ENCODE results near the gene COQ5.

The COQ5 gene

GRCh38 chr12:120528861-120529525 lies at the start of gene COQ5:
Gene COQ5, minus strand, starts transcription at chr12:120529158. Its CDS starts 17 bp downstream, at chr12:120529141.
- Mint-ChIP-seq H3K36me3 (peaks cover 2% of the 10 kb centered on the region), H3K4me1 (ENCODE audit: low read depth) (peaks cover 28% of the 10 kb centered on the region), H3K27me3 (no peaks in the 10 kb centered on the region), H3K4me3 (peak within 1 kb of the TSS; percentile 100), H3K27ac (peak within 1 kb of the TSS; percentile 99), H3K9me3 (ENCODE audit: low read depth) (no peaks in the 10 kb centered on the region)

- no peak overlapping the region for H3K4me3 Mint-ChIP-seq
- H3K27ac Mint-ChIP-seq = peak overlapping the region; percentile 78
- H3K27me3 Mint-ChIP-seq = no peaks in the 10 kb centered on the region
- peaks cover 4% of the 10 kb centered on the region for H3K36me3 Mint-ChIP-seq
- no peaks in the 10 kb centered on the region for H3K9me3 Mint-ChIP-seq (ENCODE audit: low read depth)
- H3K4me1 Mint-ChIP-seq (ENCODE audit: low read depth) = no peaks in the 10 kb centered on the region
Measured at GRCh38 chr12:120574106-120574505, 45.1 kb upstream of the COQ5 start.

- no peaks in the 10 kb centered on the region for H3K4me1 Mint-ChIP-seq (ENCODE audit: low read depth)
- no peak overlapping the region for H3K4me3 Mint-ChIP-seq
- H3K36me3 Mint-ChIP-seq = peaks cover 4% of the 10 kb centered on the region
- no peaks in the 10 kb centered on the region for H3K9me3 Mint-ChIP-seq (ENCODE audit: low read depth)
- peak overlapping the region; percentile 78 for H3K27ac Mint-ChIP-seq
- no peaks in the 10 kb centered on the region for H3K27me3 Mint-ChIP-seq
Measured at GRCh38 chr12:120573560-120573959, 44.6 kb upstream of the COQ5 start.

GRCh38 chr12:120571299-120571698 lies 42.3 kb upstream of the COQ5 start:
- H3K27me3 Mint-ChIP-seq = no peaks in the 10 kb centered on the region
- no peaks in the 10 kb centered on the region for H3K9me3 Mint-ChIP-seq (ENCODE audit: low read depth)
- no peaks in the 10 kb centered on the region for H3K4me1 Mint-ChIP-seq (ENCODE audit: low read depth)
- H3K4me3 Mint-ChIP-seq = no peak overlapping the region
- no peak overlapping the region for H3K27ac Mint-ChIP-seq
- H3K36me3 Mint-ChIP-seq = peaks cover 4% of the 10 kb centered on the region

- no peaks in the 10 kb centered on the region for H3K9me3 Mint-ChIP-seq (ENCODE audit: low read depth)
- H3K27me3 Mint-ChIP-seq = no peaks in the 10 kb centered on the region
- no peaks in the 10 kb centered on the region for H3K4me1 Mint-ChIP-seq (ENCODE audit: low read depth)
- no peak overlapping the region for H3K4me3 Mint-ChIP-seq
- peaks cover 2% of the 10 kb centered on the region for H3K36me3 Mint-ChIP-seq
- peak overlapping the region; percentile 43 for H3K27ac Mint-ChIP-seq
Measured at GRCh38 chr12:120563495-120563894, 34.5 kb upstream of the COQ5 start.

- H3K4me1 Mint-ChIP-seq (ENCODE audit: low read depth) = no peaks in the 10 kb centered on the region
- H3K27ac Mint-ChIP-seq = peak overlapping the region; percentile 43
- no peaks in the 10 kb centered on the region for H3K27me3 Mint-ChIP-seq
- H3K4me3 Mint-ChIP-seq = no peak overlapping the region
- peaks cover 2% of the 10 kb centered on the region for H3K36me3 Mint-ChIP-seq
- H3K9me3 Mint-ChIP-seq (ENCODE audit: low read depth) = no peaks in the 10 kb centered on the region
Measured at GRCh38 chr12:120562906-120563305, 33.9 kb upstream of the COQ5 start.

GRCh38 chr12:120557589-120557988 lies 28.6 kb upstream of the COQ5 start:
- H3K27ac Mint-ChIP-seq = peak overlapping the region; percentile 28
- peaks cover 6% of the 10 kb centered on the region for H3K36me3 Mint-ChIP-seq
- no peaks in the 10 kb centered on the region for H3K27me3 Mint-ChIP-seq

GRCh38 chr12:120554678-120555077 lies 25.7 kb upstream of the COQ5 start:
- Mint-ChIP-seq H3K4me1 (ENCODE audit: low read depth) (peaks cover 11% of the 10 kb centered on the region), H3K27me3 (no peaks in the 10 kb centered on the region), H3K4me3 (no peak overlapping the region), H3K36me3 (peaks cover 7% of the 10 kb centered on the region), H3K9me3 (ENCODE audit: low read depth) (no peaks in the 10 kb centered on the region), H3K27ac (no peak overlapping the region)

More at GRCh38 chr12:120557589-120557988, 28.6 kb upstream of the COQ5 start:
- Mint-ChIP-seq H3K4me1 (ENCODE audit: low read depth) (peaks cover 4% of the 10 kb centered on the region), H3K4me3 (no peak overlapping the region), H3K9me3 (ENCODE audit: low read depth) (no peaks in the 10 kb centered on the region)

- Mint-ChIP-seq H3K27ac (no peak overlapping the region), H3K9me3 (ENCODE audit: low read depth) (no peaks in the 10 kb centered on the region), H3K4me1 (ENCODE audit: low read depth) (peaks cover 26% of the 10 kb centered on the region), H3K4me3 (no peak overlapping the region), H3K27me3 (no peaks in the 10 kb centered on the region), H3K36me3 (peaks cover 2% of the 10 kb centered on the region)
Measured at GRCh38 chr12:120546050-120546386, 17.1 kb upstream of the COQ5 start.

GRCh38 chr12:120544691-120545090 lies 15.7 kb upstream of the COQ5 start:
- H3K4me1 Mint-ChIP-seq (ENCODE audit: low read depth) = peaks cover 36% of the 10 kb centered on the region
- no peaks in the 10 kb centered on the region for H3K9me3 Mint-ChIP-seq (ENCODE audit: low read depth)
- H3K36me3 Mint-ChIP-seq = peaks cover 2% of the 10 kb centered on the region
- H3K4me3 Mint-ChIP-seq = no peak overlapping the region
- peak overlapping the region; percentile 28 for H3K27ac Mint-ChIP-seq
- H3K27me3 Mint-ChIP-seq = no peaks in the 10 kb centered on the region

GRCh38 chr12:120542166-120542565 lies 13.2 kb upstream of the COQ5 start:
- Mint-ChIP-seq H3K9me3 (ENCODE audit: low read depth) (no peaks in the 10 kb centered on the region), H3K4me1 (ENCODE audit: low read depth) (peaks cover 61% of the 10 kb centered on the region), H3K4me3 (no peak overlapping the region)

GRCh38 chr12:120540445-120540844 lies 11.5 kb upstream of the COQ5 start:
- Mint-ChIP-seq H3K4me3 (peak overlapping the region; percentile 56), H3K27me3 (no peaks in the 10 kb centered on the region), H3K4me1 (ENCODE audit: low read depth) (peaks cover 71% of the 10 kb centered on the region), H3K27ac (peak overlapping the region; percentile 82), H3K36me3 (no peaks in the 10 kb centered on the region), H3K9me3 (ENCODE audit: low read depth) (no peaks in the 10 kb centered on the region)

More at GRCh38 chr12:120542166-120542565, 13.2 kb upstream of the COQ5 start:
- no peak overlapping the region for H3K27ac Mint-ChIP-seq
- no peaks in the 10 kb centered on the region for H3K27me3 Mint-ChIP-seq
- H3K36me3 Mint-ChIP-seq = peaks cover 2% of the 10 kb centered on the region

GRCh38 chr12:120539303-120539702 lies 10.3 kb upstream of the COQ5 start:
- peak overlapping the region; percentile 95 for H3K4me3 Mint-ChIP-seq
- H3K36me3 Mint-ChIP-seq = no peaks in the 10 kb centered on the region
- peak overlapping the region; percentile 83 for H3K27ac Mint-ChIP-seq
- no peaks in the 10 kb centered on the region for H3K27me3 Mint-ChIP-seq
- no peaks in the 10 kb centered on the region for H3K9me3 Mint-ChIP-seq (ENCODE audit: low read depth)
- H3K4me1 Mint-ChIP-seq (ENCODE audit: low read depth) = peaks cover 70% of the 10 kb centered on the region

GRCh38 chr12:120538281-120539156 lies 9.6 kb upstream of the COQ5 start:
- Mint-ChIP-seq H3K27me3 (no peaks in the 10 kb centered on the region), H3K27ac (peak overlapping the region; percentile 83), H3K9me3 (ENCODE audit: low read depth) (no peaks in the 10 kb centered on the region), H3K36me3 (no peaks in the 10 kb centered on the region), H3K4me3 (peak overlapping the region; percentile 95), H3K4me1 (ENCODE audit: low read depth) (peaks cover 68% of the 10 kb centered on the region)

- peaks cover 67% of the 10 kb centered on the region for H3K4me1 Mint-ChIP-seq (ENCODE audit: low read depth)
Measured at GRCh38 chr12:120537856-120538220, 8.9 kb upstream of the COQ5 start.

More at GRCh38 chr12:120537856-120538220, 8.9 kb upstream of the COQ5 start:
- no peaks in the 10 kb centered on the region for H3K9me3 Mint-ChIP-seq (ENCODE audit: low read depth)
- H3K27me3 Mint-ChIP-seq = no peaks in the 10 kb centered on the region
- H3K4me3 Mint-ChIP-seq = peak overlapping the region; percentile 95
- H3K27ac Mint-ChIP-seq = peak overlapping the region; percentile 83
- H3K36me3 Mint-ChIP-seq = no peaks in the 10 kb centered on the region

Measured in activated naive CD8-positive, alpha-beta T cell (primary cell).